Activated CD4-positive, alpha-beta T cell treated with anti-CD3 and anti-CD28 coated beads for 24 hours (primary cell): Measurements from ENCODE around the gene DDX28.
"Not testable (repeated sequence)": the region's sequence is repeated elsewhere in the genome, so short reads cannot be mapped to it uniquely, and the experiment has no call there.

Source experiments
- DNase-seq, 2 donors: peaks; one replicate each; pipeline ENCODE4 v3.0.0-alpha.2; 2020; ENCODE audit warnings: low read depth in 2 of 2

The DDX28 gene

GRCh38 chr16:68037841-68038597 lies 15.0 kb upstream of the DDX28 start:
- no peak for DNase-seq

- DNase-seq: no peak
These were observed 12.2 kb upstream of the DDX28 start for GRCh38 chr16:68035227-68035626.

- DNase-seq: no peak
These were observed 10.1 kb upstream of the DDX28 start for GRCh38 chr16:68033101-68033500.

GRCh38 chr16:68031951-68032350 lies 8.9 kb upstream of the DDX28 start:
- DNase-seq: no peak

- DNase-seq: not testable (repeated sequence)
These were observed 7.1 kb upstream of the DDX28 start for GRCh38 chr16:68030108-68030507.

GRCh38 chr16:68028996-68029395 lies 6.0 kb upstream of the DDX28 start:
- DNase-seq: no peak

GRCh38 chr16:68022278-68022727 lies 729 bp downstream of the DDX28 start:
- DNase-seq: no peak

- DNase-seq: no peak
These were observed 1.5 kb downstream of the DDX28 start for GRCh38 chr16:68021490-68021889.

- no peak for DNase-seq
These were observed 3.8 kb downstream of the DDX28 start for GRCh38 chr16:68019167-68019680.

GRCh38 chr16:68015681-68016080 lies 7.4 kb downstream of the DDX28 start, which contains the start of gene DPEP2NB:
TSS of gene DPEP2NB (minus strand) at chr16:68015911. CDS start at chr16:68015770, 141 bp downstream.
- no peak for DNase-seq

- DNase-seq: no peak
These were observed 9.6 kb downstream of the DDX28 start for GRCh38 chr16:68013440-68013839.

- not testable (repeated sequence) for DNase-seq
These were observed 13.2 kb downstream of the DDX28 start for GRCh38 chr16:68009872-68010271.

- no peak for DNase-seq
These were observed 13.8 kb downstream of the DDX28 start for GRCh38 chr16:68009157-68009735.

GRCh38 chr16:68005786-68006286 lies 17.2 kb downstream of the DDX28 start:
- DNase-seq: no peak

- DNase-seq: no peak
These were observed 17.8 kb downstream of the DDX28 start for GRCh38 chr16:68005211-68005610.

GRCh38 chr16:68003031-68003430 lies 20.0 kb downstream of the DDX28 start:
- no peak for DNase-seq

- no peak for DNase-seq
These were observed 22.6 kb downstream of the DDX28 start for GRCh38 chr16:68000450-68000849.

GRCh38 chr16:67999985-68000384 lies 23.0 kb downstream of the DDX28 start:
- DNase-seq: no peak

GRCh38 chr16:67998779-67999688 lies 24.0 kb downstream of the DDX28 start, which contains the start of gene DPEP2:
TSS of gene DPEP2 (minus strand) at chr16:67999484. CDS start at chr16:67993212, 6,272 bp downstream.
- DNase-seq: not testable (repeated sequence)

- not testable (repeated sequence) for DNase-seq
These were observed 24.7 kb downstream of the DDX28 start for GRCh38 chr16:67998231-67998778.

- DNase-seq: no peak
These were observed 26.4 kb downstream of the DDX28 start for GRCh38 chr16:67996666-67997065.
